ENCODE results near the gene PLCB3.

PLCB3 gene

GRCh38 chr11:64222651-64223000 lies 28.7 kb upstream of the PLCB3 start:
- no peak for DNase-seq (ENCODE audit: low spot score)

GRCh38 chr11:64223001-64223651 lies 28.2 kb upstream of the PLCB3 start:
- DNase-seq (ENCODE audit: low spot score): no peak

DNA sequence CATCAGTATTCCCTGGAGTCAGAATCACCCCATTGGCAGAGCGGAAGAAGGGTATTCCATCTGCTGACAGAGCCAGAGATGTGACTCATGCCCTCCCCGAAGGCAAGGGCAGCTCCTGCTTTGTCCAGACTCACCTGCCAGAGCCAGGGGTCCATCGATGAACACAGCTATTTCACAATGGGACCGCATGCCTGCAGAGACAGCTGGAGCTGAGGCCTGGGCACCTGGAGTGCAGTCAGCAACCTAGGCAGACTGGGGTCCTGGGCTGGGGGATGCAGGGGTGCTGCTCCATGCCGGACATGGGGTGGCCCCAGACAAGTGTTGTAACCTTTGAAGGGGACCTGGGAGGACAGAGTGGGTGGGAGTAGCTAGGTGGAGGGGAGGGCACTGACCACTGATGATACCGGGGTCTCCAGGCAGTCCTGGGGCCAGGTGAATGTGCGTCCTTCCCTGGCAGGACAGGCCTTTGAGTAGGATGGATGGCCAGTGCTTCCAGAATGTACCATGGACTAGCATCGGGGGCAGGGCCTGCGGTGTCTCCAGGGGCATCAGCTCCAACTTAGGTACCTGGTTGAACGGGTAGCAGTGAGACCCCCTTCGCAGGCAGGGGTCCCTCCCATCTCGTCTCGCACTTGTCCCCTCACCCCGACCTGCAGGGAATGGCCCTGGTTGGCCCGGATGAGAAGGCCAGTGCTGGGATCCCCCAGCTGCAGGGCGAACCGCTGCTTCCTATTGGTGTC lies 27.0 kb upstream of the PLCB3 start:
- no peak for DNase-seq (ENCODE audit: low spot score)

DNA sequence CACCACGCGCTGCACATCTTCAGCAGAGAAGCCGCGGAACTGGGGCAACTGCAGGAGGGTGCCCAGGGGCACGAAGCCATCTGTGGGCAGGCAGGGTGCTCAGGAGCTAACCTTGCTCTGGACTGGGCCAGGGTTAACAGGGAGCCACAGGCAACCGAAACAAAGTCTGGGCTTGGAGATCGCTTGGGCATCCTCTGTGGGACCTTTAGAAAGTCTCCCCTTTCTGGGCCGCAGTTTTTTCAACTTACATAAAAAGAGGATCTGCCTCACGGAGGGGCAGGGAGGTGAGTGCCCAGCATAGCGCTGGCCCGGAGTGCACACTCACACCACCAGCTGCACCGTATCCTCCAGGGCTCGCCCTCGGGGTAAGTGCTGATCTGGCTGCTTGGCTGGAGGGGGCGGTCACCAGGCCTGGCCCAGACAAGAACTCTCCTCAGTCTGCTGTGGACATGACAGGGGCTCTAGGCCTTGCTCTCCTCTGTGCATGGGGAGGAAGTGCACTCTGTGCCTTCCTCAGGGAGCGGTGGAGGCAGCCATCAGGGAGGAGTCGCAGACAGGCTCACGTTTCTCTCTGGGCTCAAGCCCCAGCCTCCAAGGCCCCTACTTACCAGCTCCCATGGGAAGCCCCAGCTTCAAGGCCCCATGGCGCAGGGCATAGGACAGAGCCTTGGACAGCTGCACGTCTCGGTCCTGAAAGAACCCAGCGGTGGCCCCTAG lies 26.3 kb upstream of the PLCB3 start:
- no peak for DNase-seq (ENCODE audit: low spot score)

DNA sequence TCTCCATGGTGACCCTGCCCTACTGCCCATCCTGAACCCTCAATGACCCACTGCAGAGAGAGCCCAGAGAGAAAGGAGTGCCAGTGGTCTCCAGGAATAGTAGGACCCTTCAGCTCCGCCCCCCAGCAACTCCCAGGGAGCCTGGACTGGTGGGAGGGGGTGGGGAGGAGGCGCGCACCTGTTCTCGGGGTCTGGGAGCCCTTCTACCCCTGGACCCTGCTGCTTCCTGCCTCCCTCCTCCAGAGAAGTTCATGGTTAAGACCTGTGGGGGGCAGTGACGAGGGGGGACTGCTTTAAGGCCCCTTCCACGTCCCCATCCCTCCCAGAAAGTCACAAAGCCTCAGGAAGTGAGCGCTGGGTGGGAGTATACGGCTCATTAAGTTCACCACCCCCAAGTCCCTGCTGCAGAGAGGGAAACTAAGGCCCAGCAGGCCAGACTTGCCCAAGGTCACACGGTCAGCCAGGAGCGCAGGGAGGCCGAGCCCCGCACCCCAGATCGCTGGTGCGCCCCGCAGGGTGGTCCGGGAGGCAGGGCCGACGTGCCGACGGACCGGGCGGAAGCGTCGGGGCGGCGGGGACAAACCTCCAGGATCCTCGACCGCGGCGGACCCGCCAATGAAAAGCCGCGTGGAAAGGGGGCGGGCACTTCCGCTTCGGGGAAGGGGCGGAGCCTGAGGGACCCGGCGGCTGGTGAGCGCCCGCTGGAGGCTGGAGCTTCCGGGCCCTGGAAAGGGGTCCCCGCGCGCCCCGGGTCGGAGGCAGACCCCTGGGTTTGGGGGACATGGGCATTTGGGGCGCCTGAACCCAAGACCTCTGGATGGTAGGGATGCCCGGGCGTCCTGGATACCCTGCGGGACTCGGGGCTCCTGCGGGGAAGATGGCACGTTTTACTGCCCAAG lies 25.5 kb upstream of the PLCB3 start, which contains the start of the genes NUDT22 and TRPT1:
Gene NUDT22, plus strand, starts transcription at position 667 of the 899 bp plus-strand sequence. CDS start 379 bp downstream, outside the sequence.
Gene TRPT1, minus strand, starts transcription at position 579 of the 899 bp plus-strand sequence. Its CDS starts 326 bp downstream, at position 253.
- peak; percentile 74 for DNase-seq (ENCODE audit: low spot score)

- DNase-seq (ENCODE audit: low spot score): no peak
Observed at GRCh38 chr11:64226507-64227051, 24.8 kb upstream of the PLCB3 start.

- no peak for DNase-seq (ENCODE audit: low spot score)
Observed at GRCh38 chr11:64227405-64227956, 23.8 kb upstream of the PLCB3 start.

DNA sequence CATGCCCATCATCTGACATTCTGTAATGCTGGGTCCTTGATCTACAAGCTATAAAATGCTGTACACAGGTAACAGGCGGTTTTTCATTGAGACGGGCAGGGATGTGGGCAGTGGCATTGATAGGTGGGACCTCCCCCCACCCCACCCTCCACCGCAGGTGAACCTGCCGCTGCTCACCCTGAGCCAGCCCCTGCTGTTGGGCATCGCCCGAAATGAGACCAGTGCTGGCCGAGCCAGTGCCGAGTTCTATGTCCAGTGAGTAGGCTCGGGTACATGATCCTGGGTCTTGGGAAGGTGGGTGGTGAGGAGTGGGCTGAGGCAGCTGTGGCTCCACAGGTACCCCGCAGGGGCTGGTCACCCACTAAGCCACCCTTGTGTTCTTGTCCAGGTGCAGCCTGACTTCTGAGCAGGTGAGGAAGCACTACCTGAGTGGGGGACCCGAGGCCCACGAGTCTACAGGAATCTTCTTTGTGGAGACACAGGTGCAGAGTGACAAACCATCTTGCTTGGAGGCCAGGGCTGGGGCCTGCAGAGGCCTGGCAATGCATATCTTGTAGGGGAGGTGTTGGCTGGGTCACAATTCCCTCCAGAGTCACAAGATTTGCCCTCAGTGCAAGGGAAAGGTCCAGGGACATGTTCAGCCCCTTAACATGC lies 22.1 kb upstream of the PLCB3 start:
- DNase-seq (ENCODE audit: low spot score): no peak

- peak; percentile 4 for DNase-seq (ENCODE audit: low spot score)
Observed at GRCh38 chr11:64229744-64230170, 21.6 kb upstream of the PLCB3 start.

DNA sequence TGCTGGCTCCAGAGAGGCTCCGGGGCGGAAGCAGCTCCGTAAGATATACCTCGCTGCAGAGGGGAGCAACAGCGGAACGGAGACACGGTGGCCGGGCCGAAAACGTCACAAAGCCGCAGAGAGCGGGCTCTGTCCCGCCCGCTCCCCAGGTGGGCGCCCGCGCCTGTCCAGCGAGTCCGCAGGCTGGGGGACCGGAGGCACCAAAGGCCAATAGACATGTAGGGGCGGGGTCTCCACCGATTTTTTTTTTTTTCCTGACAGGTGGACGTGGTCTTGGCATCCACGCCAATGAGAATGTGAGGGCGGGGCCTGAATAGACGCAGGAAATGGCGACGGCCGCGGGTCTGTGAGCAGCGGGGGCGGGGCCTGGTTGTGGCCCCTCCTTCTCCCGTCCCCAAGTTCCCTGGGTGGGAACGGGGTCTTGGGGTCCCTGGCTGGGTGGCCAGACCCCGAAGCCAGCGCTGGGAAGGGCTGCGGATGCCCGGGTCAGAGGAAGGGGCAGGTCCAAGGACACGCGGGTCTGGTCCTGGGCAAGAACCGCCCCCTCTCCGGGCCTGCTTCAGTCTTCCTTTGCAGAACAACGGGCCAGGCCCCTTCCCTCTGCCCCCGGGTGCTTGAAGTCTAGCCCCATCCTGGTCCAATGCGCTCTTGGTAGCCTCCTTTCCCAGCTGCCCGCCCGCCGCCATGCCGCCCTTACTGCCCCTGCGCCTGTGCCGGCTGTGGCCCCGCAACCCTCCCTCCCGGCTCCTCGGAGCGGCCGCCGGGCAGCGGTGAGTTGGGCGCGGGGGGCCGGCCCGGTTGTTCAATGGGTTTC lies 21.0 kb upstream of the PLCB3 start, which contains the start of gene DNAJC4:
Gene DNAJC4, plus strand, starts transcription at position 378 of the 814 bp plus-strand sequence. Its CDS starts 307 bp downstream, at position 685.
- peak; percentile 92 for DNase-seq (ENCODE audit: low spot score)

DNA sequence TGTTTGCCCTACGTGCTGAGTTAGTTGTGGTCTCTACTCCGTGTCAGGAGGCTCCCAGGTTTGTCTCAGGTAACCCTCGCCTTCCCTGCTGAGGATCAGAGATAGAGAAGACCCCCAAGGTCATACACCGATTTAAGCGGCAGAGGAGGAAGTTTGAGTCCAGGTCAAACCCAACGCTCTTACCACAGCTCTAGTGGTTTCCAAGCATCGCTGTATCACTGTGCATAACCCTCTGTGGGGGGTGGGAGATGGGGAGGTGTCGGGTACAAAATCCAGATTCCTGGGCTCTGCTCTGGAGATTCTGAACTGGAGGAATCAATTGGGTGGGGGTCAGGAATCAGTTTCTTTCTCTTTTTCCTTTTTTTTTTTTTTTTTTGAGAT lies 20.4 kb upstream of the PLCB3 start:
- DNase-seq (ENCODE audit: low spot score): peak; percentile 30

DNA sequence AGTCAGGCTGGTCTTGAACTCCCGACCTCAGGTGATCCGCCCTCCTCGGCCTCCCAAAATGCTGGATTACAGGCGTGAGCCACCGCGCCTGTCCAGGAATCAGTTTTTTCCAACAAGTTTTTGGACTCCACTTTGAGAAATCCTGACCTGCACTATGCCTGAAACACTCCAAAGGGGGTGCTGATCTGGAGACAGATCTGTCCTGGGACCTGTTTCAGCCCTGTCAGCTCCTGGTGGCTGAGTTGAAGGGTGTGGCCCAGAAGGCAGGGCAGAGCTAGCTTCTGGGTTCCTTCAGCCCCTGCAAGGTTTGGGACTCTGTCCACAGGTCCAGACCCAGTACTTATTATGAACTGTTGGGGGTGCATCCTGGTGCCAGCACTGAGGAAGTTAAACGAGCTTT lies 19.8 kb upstream of the PLCB3 start:
- DNase-seq (ENCODE audit: low spot score): no peak

- no peak for DNase-seq (ENCODE audit: low spot score)
Observed at GRCh38 chr11:64232182-64232966, 19.0 kb upstream of the PLCB3 start.

DNA sequence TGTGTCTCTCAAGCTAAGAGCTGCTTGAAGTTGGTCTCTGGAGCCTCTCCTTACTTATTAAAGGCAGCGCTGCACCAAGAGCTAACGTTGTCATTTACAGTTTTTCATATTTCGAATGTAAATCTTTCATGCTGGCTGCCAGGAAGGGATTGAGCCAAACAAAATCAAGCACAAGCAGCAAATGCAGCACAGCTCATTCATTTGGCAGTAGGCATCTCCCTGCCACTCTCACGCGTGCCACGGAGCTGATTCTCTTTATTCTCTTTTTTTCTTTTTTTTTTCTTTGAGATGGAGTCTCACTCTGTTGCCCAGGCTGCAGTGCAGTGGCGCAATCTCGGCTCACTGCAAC lies 18.4 kb upstream of the PLCB3 start:
- DNase-seq (ENCODE audit: low spot score): no peak

DNA sequence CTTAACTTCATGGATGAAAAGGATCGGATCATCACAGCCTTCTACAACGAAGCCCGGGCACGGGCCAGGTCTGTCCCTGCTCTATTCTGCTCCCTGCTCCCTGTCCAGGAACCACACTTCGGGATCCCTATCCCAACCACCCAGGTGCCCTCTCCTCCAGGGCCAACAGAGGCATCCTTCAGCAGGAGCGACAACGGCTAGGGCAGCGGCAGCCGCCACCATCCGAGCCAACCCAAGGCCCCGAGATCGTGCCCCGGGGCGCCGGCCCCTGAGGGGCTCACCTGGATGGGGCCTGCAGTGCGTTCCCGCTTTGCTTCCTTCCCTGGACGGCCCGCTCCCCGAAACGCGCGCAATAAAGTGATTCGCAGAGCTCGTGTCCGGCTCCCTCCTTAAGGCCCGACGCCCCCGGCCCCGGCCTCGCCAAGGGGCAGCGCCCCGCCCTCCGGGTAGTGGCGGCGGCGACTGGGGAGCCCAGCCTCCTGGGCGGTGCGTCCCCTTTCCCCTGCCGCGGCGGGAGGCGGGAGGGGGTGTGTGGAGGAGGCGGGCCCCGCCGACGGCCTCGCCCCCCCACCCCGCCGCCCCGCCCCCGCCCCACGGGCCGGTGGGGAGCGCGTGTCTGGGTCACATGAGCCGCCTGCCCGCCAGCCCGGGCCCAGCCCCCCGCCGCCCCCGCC lies 17.3 kb upstream of the PLCB3 start, which contains the start of gene VEGFB:
Gene VEGFB, plus strand, starts transcription at position 672 of the 674 bp plus-strand sequence. CDS start 250 bp downstream, outside the sequence.
- no peak for DNase-seq (ENCODE audit: low spot score)

- DNase-seq (ENCODE audit: low spot score): no peak
Observed at GRCh38 chr11:64234647-64235379, 16.5 kb upstream of the PLCB3 start.

GRCh38 chr11:64235437-64236161 lies 15.7 kb upstream of the PLCB3 start:
- DNase-seq (ENCODE audit: low spot score): no peak

Measured in pons (tissue), 1 donor.